Upper lobe of right lung (tissue), 1 donor: ENCODE measurements around the gene NYAP2. TPM values are rescaled to one million over a fixed set of nuclear protein-coding genes. Genes with fewer than 3 reads are reported as not detected.

Source experiments
- ATAC-seq: fragments of 200-7000 bp; cut with Tn5 transposase; one replicate; pipeline ENCODE4 v1.9.1; 2020; ENCODE audit warnings: mild to moderate bottlenecking, moderate library complexity
- DNase-seq: peaks from one replicate; pipeline ENCODE4 v3.0.0-alpha.2; 2020
- H3K27ac ChIP-seq: fragments of 200-600 bp; one replicate; pipeline ENCODE4 v1.8.0; 2022
- H3K27me3 ChIP-seq: fragments of 200-600 bp; one replicate; pipeline ENCODE4 v1.8.0; 2022; ENCODE audit warnings: mild to moderate bottlenecking
- H3K36me3 ChIP-seq: fragments of 200-600 bp; one replicate; pipeline ENCODE4 v1.8.0; 2022
- H3K4me1 ChIP-seq: fragments of 200-600 bp; one replicate; pipeline ENCODE4 v1.8.0; 2022
- H3K4me3 ChIP-seq: fragments of 200-600 bp; one replicate; pipeline ENCODE4 v1.8.0; 2022; ENCODE audit warnings: mild to moderate bottlenecking
- H3K9me3 ChIP-seq: fragments of 200-600 bp; one replicate; pipeline ENCODE4 v1.8.0; 2022
- CTCF ChIP-seq: fragments of 200-600 bp; IDR thresholded peaks from one replicate; pipeline ENCODE4 v1.8.0; 2022; ENCODE audit warnings: antibody characterized with exemption
- intact Hi-C: fragments of 100-400 bp; cut with DNase I; formaldehyde crosslinking; loops from one replicate; pipeline ENCODE4 v1.11.0; 2022
- total RNA-seq: library from RNA; stranded (reverse); fragmentation: NEBNext Ultra II Directional; extraction: Animal tissue kit (Norgen Biotek cat#: 25700); gene quantifications from one replicate; pipeline ENCODE4 v1.2.1, GENCODE V29; 2021
- donor health status: DM: no; HTN: yes; CAD: no; lungs with severe emphysema.

The NYAP2 gene
- total RNA-seq, 1 donor from 2014 or later: 0.93 TPM

GRCh38 chr2:225678792-225679191, 279.3 kb downstream of the NYAP2 start:
- no peaks in the 10 kb centered on the region for H3K4me1 ChIP-seq
- no peak for TF ChIP-seq CTCF
- intact Hi-C loops: no loop called here
- no peak overlapping the region for H3K27ac ChIP-seq
- DNase-seq (no peak), ATAC-seq (no peak)
- H3K27me3 ChIP-seq: no peaks in the 10 kb centered on the region
- no peaks in the 10 kb centered on the region for H3K36me3 ChIP-seq
- no peak overlapping the region for H3K4me3 ChIP-seq
- H3K9me3 ChIP-seq: no peaks in the 10 kb centered on the region

GRCh38 chr2:225683258-225683657, 283.7 kb downstream of the NYAP2 start:
- H3K27ac ChIP-seq: no peak overlapping the region
- no peaks in the 10 kb centered on the region for H3K4me1 ChIP-seq
- intact Hi-C loops: no loop called here
- H3K27me3 ChIP-seq: no peaks in the 10 kb centered on the region
- TF ChIP-seq CTCF: no peak
- H3K4me3 ChIP-seq: no peak overlapping the region
- no peaks in the 10 kb centered on the region for H3K9me3 ChIP-seq
- ATAC-seq: no peak
- no peak for DNase-seq
- no peaks in the 10 kb centered on the region for H3K36me3 ChIP-seq

- no peak for ATAC-seq
- no peaks in the 10 kb centered on the region for H3K27me3 ChIP-seq
- H3K27ac ChIP-seq: no peak overlapping the region
- no peaks in the 10 kb centered on the region for H3K9me3 ChIP-seq
- H3K4me3 ChIP-seq: no peak overlapping the region
- DNase-seq: no peak
- no peaks in the 10 kb centered on the region for H3K36me3 ChIP-seq
- no peak for TF ChIP-seq CTCF
- H3K4me1 ChIP-seq: no peaks in the 10 kb centered on the region
- intact Hi-C loops: no loop called here
These were observed 290.6 kb downstream of the NYAP2 start for GRCh38 chr2:225690153-225690552.

- DNase-seq (no peak), ATAC-seq (no peak)
- Histone ChIP-seq H3K4me1 (no peaks in the 10 kb centered on the region), H3K9me3 (no peaks in the 10 kb centered on the region), H3K27me3 (no peaks in the 10 kb centered on the region), H3K27ac (no peak overlapping the region), H3K4me3 (no peak overlapping the region), H3K36me3 (no peaks in the 10 kb centered on the region)
- intact Hi-C loops: no loop called here
- TF ChIP-seq CTCF: no peak
These were observed 292.2 kb downstream of the NYAP2 start for GRCh38 chr2:225691711-225692110.

GRCh38 chr2:225693259-225693658, 293.7 kb downstream of the NYAP2 start:
- H3K36me3 ChIP-seq: no peaks in the 10 kb centered on the region
- H3K4me1 ChIP-seq: no peaks in the 10 kb centered on the region
- ATAC-seq (no peak), DNase-seq (no peak)
- intact Hi-C loops: no loop called here
- no peak overlapping the region for H3K4me3 ChIP-seq
- H3K27me3 ChIP-seq: no peaks in the 10 kb centered on the region
- H3K27ac ChIP-seq: no peak overlapping the region
- no peaks in the 10 kb centered on the region for H3K9me3 ChIP-seq
- TF ChIP-seq CTCF: no peak

GRCh38 chr2:225694664-225695063, 295.2 kb downstream of the NYAP2 start:
- no peak for TF ChIP-seq CTCF
- no peak for ATAC-seq
- Histone ChIP-seq H3K27me3 (no peaks in the 10 kb centered on the region), H3K9me3 (no peaks in the 10 kb centered on the region), H3K4me1 (no peaks in the 10 kb centered on the region), H3K36me3 (no peaks in the 10 kb centered on the region), H3K4me3 (no peak overlapping the region), H3K27ac (no peak overlapping the region)
- no peak for DNase-seq
- intact Hi-C loops: no loop called here
